ENCODE data around the gene FGF14.

DNA sequence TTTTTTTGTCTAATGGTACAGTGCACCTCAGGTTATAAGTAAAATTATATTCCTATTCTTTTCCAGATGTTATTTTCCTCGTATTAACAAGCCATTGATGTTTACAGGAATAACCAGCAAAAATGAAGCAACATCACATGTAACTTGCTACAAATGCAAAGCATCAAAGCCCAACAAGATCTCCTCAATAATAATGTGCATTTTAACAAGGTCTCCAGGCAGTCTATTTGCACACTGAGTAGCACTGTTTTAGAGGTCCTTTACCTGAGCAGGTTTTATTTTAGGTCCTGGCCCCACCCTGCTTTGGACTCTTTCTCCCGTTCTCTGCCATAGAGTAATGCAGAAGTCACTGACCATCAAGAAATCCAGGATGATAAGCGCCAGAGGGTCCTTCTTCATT is 298.4 kb downstream of the FGF14 start:
- TF ChIP-seq, protein P1, sequence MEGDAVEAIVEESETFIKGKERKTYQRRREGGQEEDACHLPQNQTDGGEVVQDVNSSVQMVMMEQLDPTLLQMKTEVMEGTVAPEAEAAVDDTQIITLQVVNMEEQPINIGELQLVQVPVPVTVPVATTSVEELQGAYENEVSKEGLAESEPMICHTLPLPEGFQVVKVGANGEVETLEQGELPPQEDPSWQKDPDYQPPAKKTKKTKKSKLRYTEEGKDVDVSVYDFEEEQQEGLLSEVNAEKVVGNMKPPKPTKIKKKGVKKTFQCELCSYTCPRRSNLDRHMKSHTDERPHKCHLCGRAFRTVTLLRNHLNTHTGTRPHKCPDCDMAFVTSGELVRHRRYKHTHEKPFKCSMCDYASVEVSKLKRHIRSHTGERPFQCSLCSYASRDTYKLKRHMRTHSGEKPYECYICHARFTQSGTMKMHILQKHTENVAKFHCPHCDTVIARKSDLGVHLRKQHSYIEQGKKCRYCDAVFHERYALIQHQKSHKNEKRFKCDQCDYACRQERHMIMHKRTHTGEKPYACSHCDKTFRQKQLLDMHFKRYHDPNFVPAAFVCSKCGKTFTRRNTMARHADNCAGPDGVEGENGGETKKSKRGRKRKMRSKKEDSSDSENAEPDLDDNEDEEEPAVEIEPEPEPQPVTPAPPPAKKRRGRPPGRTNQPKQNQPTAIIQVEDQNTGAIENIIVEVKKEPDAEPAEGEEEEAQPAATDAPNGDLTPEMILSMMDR (IDR thresholded peaks at IDR 0.05): no peak
- TF ChIP-seq POLR2A (IDR thresholded peaks at IDR 0.05): no peak
- TF ChIP-seq POLR2AphosphoS5 (IDR thresholded peaks at IDR 0.05): no peak
- no peak for TF ChIP-seq EP300 (IDR thresholded peaks at IDR 0.05)
